ENCODE data around the gene CEBPE.

The CEBPE gene

DNA sequence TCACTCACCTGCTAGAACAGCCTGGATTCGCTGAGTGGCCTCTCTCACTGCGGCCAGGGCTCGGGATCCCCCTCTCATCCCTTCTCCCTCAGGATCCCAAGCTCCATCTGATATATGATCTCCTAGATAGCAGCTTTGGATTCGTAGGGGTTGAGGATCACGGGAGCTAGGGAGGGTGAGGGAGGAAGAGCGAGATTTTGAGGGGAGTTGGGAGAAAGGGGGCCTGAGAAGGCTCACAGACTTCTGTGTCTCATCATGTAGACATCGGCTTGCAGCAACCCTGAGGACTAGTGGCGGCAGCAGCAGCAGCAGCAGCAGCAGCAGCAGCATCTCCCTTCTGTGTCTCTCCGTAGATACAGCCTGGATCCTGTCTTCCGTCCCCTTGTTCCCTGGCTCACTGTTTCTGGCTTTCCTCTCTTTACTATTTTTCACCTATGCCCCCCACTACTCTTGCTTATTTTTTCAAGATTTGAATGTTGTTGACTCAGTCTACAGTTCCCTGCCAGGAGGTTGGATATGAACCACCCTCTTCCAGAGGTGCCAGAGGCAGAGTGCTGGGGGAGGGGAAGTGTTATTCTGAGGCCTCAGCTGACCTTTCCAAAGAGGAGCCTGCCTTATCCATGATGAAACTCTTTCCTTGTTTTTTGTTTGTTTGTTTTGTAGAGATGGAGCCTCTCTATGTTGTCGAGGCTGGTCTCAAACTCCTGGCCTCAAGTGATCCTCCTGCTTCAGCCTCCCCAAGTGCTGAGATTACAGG, 14.3 kb downstream of the CEBPE start, which contains the start of gene CIROP:
CIROP (minus strand) TSS at position 399 of the 757 bp plus-strand sequence; CDS start at position 330, 69 bp downstream.
- no peak for DNase-seq (ENCODE audit: low read depth in 2 of 2, low spot score in 1 of 2)

DNA sequence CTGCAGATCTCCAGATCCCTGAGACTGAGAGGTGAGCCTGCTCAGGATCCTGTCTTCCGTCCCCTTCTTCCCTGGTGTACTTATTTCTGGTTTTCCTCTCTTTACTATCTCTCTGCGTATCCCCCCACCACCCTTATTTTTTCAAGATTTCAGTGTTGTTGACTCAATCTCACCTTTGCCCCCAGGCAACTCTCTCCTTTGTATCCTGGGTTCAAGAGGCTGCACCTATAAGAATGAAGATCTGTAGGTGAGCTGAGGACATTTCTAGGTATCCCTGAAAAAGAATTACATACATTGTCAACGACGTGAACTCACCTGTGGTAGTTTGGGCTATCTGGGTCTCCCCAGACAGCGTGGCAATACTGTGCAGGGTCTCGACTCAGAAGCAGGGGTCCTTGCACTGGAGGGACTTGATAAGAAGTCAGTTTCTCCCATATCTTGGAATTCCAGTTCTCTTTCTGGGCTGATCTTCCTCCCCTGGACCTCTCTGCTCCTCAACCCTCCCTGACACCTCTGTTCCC, 14.9 kb downstream of the CEBPE start:
- no peak for DNase-seq (ENCODE audit: low read depth in 2 of 2, low spot score in 1 of 2)

DNA sequence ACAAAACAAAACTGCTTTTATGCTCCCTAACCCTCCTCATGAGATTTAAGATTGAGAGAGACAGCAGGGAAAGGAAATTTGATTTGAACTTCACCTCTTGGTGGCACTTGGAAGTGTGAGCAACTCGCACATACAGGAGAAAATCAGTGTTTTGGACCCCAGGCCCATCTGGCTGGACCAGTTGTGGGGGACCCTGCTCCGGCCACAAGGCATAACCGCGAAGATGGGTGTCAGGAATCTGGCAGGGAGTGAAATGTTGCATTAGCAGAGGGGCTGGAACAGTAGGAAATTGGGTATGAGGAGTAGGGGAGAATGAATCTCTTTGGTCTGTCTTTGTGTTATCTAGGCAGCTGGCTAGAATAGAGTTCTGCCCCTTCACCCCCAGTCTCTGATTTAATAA, 15.5 kb downstream of the CEBPE start:
- no peak for DNase-seq (ENCODE audit: low read depth in 2 of 2, low spot score in 1 of 2)

DNA sequence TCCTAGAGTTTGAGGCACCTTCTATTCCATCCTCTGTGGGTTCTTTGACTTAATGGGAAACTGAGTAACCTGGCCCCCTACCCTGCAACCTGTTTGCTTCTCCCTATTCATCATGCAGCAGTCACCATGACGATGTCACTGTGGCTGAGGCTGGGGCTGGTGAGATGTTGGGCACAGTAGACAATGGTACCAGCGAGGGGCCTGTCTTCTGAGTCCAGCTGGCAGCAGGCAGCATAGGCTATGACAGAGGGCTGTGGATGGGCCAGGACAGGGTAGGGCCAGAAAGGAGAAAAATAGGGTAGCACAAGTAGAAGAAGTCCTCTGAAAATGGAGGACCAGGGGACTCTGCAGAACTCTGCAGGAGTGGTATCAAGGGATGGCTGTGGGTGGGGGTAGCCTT, 16.3 kb downstream of the CEBPE start:
- DNase-seq (ENCODE audit: low read depth in 2 of 2, low spot score in 1 of 2): no peak

DNA sequence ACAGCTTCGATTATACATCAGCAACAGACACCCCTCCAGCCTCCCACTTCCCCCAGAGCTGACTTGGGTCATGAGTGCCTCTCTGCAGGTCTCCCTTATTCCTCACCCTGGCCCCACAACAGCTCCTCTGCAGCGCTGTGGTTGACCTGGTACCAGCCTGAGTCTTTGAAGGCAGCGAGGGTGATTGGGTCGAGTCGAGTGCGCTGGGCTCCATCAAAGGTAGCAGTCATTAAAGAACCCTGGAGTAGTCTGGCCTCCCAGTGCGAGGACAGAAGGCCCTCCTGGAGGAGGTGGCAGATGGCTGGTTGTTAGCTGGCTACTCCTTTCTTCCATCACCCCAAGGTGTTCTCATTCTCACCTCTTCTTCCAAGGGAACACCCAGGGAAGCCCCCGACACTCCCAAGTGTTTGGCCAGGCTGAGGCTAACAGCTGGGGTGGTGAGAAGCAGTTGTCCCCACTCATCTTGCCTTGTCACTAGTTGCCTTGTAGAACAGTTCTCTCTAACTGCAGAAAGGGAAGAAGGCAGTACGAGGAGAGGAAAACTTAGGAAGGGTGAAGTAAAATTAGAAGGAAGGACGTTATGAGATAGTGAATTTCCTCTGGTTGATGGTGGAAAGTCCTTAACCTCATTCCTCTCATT, 16.9 kb downstream of the CEBPE start:
- no peak for DNase-seq (ENCODE audit: low read depth in 2 of 2, low spot score in 1 of 2)

- no peak for DNase-seq (ENCODE audit: low read depth in 2 of 2, low spot score in 1 of 2)
Observed at GRCh38 chr14:23101213-23101970, 17.7 kb downstream of the CEBPE start.

- DNase-seq (ENCODE audit: low read depth in 2 of 2, low spot score in 1 of 2): no peak
Observed at GRCh38 chr14:23099212-23099861, 19.7 kb downstream of the CEBPE start.

DNA sequence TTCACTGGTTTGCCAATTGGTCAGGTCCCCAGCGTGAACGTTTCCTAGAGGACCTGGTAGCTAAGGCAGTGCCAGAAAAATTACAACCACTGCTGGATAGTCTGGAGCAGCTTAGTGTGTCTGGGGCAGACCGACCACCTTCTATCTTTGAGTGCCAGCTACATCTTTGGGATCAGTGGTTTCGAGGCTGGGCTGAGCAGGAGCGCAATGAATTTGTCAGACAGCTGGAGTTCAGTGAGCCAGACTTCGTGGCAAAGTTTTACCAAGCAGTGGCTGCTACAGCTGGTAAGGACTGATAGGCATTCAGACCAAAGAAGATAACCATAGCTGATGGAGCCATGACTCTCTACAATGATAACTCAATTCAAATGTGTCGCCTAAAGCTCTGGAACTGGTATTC, 21.3 kb downstream of the CEBPE start:
- DNase-seq (ENCODE audit: low read depth in 2 of 2, low spot score in 1 of 2): no peak

DNA sequence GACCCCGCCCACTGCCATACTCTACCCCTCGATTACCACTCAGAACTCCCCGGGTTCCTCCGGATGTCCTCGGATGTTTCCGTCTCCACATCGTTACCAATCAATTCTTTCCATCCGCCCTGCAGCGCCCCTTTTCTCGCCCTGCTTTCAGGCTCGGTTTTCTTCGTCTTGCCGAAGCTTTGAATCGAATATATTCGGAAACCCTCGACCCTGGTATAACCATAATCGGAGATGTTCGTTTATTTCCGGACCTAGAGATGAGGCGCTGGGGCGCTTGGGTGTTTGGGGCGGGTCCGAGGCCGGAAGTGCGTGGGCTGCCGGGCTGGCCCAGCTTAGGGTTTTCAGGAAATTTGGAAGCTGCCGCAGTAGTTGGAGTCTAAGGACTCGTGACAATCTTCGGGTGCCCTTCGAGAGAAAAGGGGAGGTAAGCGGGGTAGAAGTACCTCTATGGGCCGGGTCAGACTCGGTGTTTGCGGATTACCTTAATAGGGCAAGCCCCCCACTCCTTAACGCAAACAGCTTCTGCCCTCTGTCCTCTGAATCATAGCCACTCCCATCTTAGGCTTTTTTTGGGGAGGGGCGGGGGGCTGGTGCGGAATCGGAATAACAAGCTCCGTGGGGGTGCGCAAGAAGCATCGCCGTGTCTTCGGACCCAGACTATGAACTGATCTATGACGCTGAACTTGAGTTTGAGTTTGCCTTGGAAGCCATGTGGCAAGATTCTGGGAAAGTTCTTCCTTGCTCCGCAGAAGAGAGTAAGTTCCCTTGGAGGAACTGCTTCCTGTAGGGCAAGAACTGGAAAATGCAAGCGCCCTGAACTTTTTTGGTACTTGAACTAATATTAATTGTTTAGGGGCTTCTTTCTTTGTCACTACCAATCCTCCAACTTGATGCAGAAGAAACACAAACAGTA, 23.6 kb downstream of the CEBPE start, which contains the start of gene C14orf119:
C14orf119 (plus strand) TSS at position 310 of the 913 bp plus-strand sequence. CDS start 2,154 bp downstream, outside the sequence.
- DNase-seq (ENCODE audit: low read depth in 2 of 2, low spot score in 1 of 2): peak; percentile 92 to 98

- DNase-seq (ENCODE audit: low read depth in 2 of 2, low spot score in 1 of 2): peak; percentile 49 to 54
Observed at GRCh38 chr14:23094666-23095195, 24.3 kb downstream of the CEBPE start, which contains the start of gene ACIN1. ACIN1 (minus strand) TSS chr14:23095136; CDS start chr14:23095112, 24 bp downstream.

- DNase-seq (ENCODE audit: low read depth in 2 of 2, low spot score in 1 of 2): no peak
Observed at GRCh38 chr14:23093991-23094665, 24.9 kb downstream of the CEBPE start.

- DNase-seq (ENCODE audit: low read depth in 2 of 2, low spot score in 1 of 2): no peak
Observed at GRCh38 chr14:23093526-23093925, 25.5 kb downstream of the CEBPE start.

- no peak for DNase-seq (ENCODE audit: low read depth in 2 of 2, low spot score in 1 of 2)
Observed at GRCh38 chr14:23093104-23093503, 26.0 kb downstream of the CEBPE start.

DNA sequence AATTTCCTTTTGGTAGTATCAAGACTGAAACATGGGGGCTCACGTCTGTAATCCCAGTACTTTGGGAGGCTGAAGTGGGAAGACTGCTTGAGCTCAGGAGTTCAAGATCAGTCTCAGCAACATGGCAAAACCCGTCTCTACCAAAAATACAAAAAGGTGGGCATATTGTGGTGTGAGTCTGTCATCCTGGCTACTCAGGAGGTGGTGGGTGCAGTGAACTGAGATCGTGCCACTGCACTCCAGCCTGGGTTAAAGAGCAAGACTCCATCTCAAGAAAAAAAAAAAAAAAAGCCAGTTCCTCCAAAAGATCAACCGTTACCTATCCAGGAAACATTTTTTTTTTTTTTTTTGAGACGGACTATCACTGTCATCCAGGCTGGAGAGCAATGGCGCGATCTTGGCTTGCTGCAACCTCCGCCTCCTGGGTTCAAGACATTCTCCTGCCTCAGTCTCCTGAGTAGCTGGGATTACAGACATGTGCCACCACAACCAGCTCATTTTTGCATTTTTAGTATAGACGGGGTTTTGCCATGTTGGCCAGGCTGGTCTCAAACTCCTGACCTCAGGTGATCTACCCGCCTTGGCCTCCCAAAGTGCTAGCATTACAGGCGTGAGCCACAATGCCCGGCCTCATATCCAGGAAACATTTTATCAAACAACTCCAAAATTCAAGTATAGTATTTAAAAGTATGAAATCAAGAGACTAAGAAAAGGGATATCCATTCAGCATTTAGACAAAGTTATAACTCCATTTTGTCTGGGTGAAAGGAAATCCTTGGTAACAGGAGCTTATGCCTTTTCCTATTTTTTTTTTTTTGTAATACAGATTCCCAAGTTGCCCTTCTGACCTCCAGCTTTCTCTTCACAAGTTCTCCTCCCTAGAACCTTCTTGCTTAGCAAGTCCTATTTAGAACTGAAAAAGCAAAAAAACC, 27.5 kb downstream of the CEBPE start:
- no peak for DNase-seq (ENCODE audit: low read depth in 2 of 2, low spot score in 1 of 2)

- no peak for DNase-seq (ENCODE audit: low read depth in 2 of 2, low spot score in 1 of 2)
Observed at GRCh38 chr14:23090254-23090636, 28.8 kb downstream of the CEBPE start.

DNA sequence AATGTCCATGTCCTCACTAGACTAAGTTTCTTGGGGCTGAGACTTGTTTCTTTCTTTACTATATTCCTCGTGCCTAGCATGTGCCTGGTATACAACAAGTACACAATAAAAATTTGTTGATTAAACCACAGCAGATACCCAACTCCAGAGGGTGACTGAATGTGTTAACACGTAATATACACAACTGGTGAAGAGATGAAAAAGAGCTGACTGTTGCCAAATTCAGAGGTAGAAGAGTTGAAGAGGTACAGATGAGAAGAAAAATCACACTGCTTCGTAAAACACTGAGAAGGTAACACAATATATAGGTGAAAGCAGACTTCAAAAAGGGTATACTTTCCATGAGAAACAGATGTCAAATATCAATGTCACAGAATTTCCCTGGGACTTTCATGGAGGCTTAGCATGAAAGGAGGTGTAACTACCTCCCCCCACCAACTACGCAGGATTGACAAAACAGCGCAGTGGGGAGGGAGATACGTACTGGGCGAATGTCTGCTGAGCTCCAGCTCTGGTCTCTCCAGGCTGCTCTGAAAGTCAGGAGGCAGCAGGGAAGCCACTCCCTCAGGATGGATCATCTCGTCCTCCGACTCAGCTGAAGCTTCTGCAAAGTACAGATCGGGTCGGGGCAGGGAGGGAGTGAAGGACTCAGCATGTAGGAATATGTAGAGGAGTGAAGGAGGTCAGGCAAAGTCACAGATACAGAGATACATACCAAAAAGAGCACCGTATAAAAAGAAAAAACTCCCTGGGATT, 29.4 kb downstream of the CEBPE start:
- DNase-seq (ENCODE audit: low read depth in 2 of 2, low spot score in 1 of 2): no peak

- DNase-seq (ENCODE audit: low read depth in 2 of 2, low spot score in 1 of 2): no peak
Observed at GRCh38 chr14:23086565-23086964, 32.5 kb downstream of the CEBPE start.
